Suprapubic skin (tissue), 3 donors: ENCODE data around the gene C1QC.

Experiments used
- EP300 ChIP-seq: sonication (generic); formaldehyde crosslinking; IDR thresholded peaks from one replicate; pipeline ENCODE4 v1.6.1; 2017; ENCODE audit warnings: antibody characterized with exemption
- POLR2A ChIP-seq, 2 donors: fragments of 450-650 bp; IDR thresholded peaks; one replicate each; pipeline ENCODE4 v1.6.1; 2017; ENCODE audit warnings: antibody characterized with exemption in 2 of 2, mild to moderate bottlenecking in 2 of 2, moderate library complexity in 2 of 2
- TF ChIP-seq, protein P1 (sequence below), 2 donors: fragments of 200-600 bp in 1 of 2; fragments of 450-650 bp in 1 of 2; sonication (generic) in 1 of 2; IDR thresholded peaks; one replicate each; pipeline ENCODE4 v1.5.1; 2016 to 2019; ENCODE audit warnings: antibody characterized with exemption in 2 of 2, mild to moderate bottlenecking in 1 of 2, moderate library complexity in 1 of 2

DNA sequence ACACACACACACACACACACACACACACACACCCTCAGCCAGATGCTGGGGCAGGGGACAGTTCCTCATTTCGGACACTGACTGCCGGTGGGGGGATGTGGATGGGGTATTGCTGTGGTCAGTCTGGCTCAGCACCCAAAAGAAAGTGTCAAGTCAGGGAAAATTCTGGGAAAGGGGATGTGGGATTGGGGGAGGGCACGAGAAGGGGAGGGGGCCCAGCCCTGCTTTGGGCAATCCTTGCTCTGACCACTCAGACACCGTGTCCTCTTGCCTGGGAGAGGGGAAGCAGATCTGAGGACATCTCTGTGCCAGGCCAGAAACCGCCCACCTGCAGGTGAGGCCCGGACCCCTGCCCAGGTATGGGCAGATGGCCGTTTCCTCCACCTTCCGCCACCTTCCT lies at the start of gene C1QC:
- TF ChIP-seq POLR2A (IDR thresholded peaks at IDR 0.05): no peak
- no peak for TF ChIP-seq EP300
- TF ChIP-seq, protein P1, sequence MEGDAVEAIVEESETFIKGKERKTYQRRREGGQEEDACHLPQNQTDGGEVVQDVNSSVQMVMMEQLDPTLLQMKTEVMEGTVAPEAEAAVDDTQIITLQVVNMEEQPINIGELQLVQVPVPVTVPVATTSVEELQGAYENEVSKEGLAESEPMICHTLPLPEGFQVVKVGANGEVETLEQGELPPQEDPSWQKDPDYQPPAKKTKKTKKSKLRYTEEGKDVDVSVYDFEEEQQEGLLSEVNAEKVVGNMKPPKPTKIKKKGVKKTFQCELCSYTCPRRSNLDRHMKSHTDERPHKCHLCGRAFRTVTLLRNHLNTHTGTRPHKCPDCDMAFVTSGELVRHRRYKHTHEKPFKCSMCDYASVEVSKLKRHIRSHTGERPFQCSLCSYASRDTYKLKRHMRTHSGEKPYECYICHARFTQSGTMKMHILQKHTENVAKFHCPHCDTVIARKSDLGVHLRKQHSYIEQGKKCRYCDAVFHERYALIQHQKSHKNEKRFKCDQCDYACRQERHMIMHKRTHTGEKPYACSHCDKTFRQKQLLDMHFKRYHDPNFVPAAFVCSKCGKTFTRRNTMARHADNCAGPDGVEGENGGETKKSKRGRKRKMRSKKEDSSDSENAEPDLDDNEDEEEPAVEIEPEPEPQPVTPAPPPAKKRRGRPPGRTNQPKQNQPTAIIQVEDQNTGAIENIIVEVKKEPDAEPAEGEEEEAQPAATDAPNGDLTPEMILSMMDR (IDR thresholded peaks at IDR 0.05): no peak
